Cardiac muscle cell (in vitro differentiated cells and primary cell): ENCODE results near the gene KCNS3. TPM values are rescaled to one million over a fixed set of nuclear protein-coding genes. Genes with fewer than 3 reads are reported as not detected.

Source experiments
- DNase-seq, 2 donors: peaks; one replicate each; pipeline versions ENCODE4 v3.0.0 to v3.0.0-alpha.2; 2010 to 2017; ENCODE audit warnings: low read depth in 1 of 2, low spot score in 1 of 2
- H3K27ac ChIP-seq: fragments of 200-600 bp; sonication (generic); 2 replicates; pipeline ENCODE4 v1.5.1; 2016
- H3K27me3 ChIP-seq: fragments of 200-600 bp; sonication (generic); 2 replicates; pipeline ENCODE4 v1.6.0; 2016; ENCODE audit warnings: control low read depth
- H3K36me3 ChIP-seq: fragments of 200-600 bp; sonication (generic); 2 replicates; pipeline ENCODE4 v1.5.1; 2016; ENCODE audit warnings: control low read depth
- H3K4me1 ChIP-seq: fragments of 200-600 bp; sonication (generic); 2 replicates; pipeline ENCODE4 v1.8.1; 2017; ENCODE audit warnings: low read depth, mild to moderate bottlenecking, mixed run types
- H3K4me3 ChIP-seq: fragments of 200-600 bp; sonication (generic); 2 replicates; pipeline ENCODE4 v1.5.1; 2016; ENCODE audit warnings: mild to moderate bottlenecking
- H3K9me3 ChIP-seq: fragments of 200-600 bp; sonication (generic); 2 replicates; pipeline ENCODE4 v1.5.1; 2017; ENCODE audit warnings: low read depth, mild to moderate bottlenecking, control low read depth
- CTCF ChIP-seq: IDR thresholded peaks from 2 replicates; pipeline ENCODE4 v1.5.1; 2012; ENCODE audit warnings: low read depth, mild to moderate bottlenecking, low read length
- polyA plus RNA-seq: library from polyadenylated mRNA; unstranded; fragments of >200 nt; fragmentation: Nextera tagmentation; extraction: Ambion mirVana; gene quantifications from 2 replicates; pipeline ENCODE4 v1.2.1, GENCODE V29; 2016
- total RNA-seq: library from RNA; depleted of rRNA; stranded (reverse); fragments of >200 nt; gene quantifications from 2 replicates; pipeline ENCODE4 v1.2.3, GENCODE V29; 2016

Gene KCNS3
- total and polyA plus RNA-seq, 2 experiments from 2014 or later = 3.7 to 10.5 TPM

GRCh38 chr2:17933256-17933655 is 54.8 kb downstream of the KCNS3 start:
- TF ChIP-seq CTCF = no peak
- Histone ChIP-seq H3K27me3 (no peaks in the 10 kb centered on the region), H3K36me3 (no peaks in the 10 kb centered on the region), H3K27ac (no peak overlapping the region), H3K9me3 (no peaks in the 10 kb centered on the region), H3K4me3 (no peak overlapping the region), H3K4me1 (no peaks in the 10 kb centered on the region)
- no peak for DNase-seq

GRCh38 chr2:17934721-17935120 is 56.3 kb downstream of the KCNS3 start:
- Histone ChIP-seq H3K4me3 (no peak overlapping the region), H3K9me3 (no peaks in the 10 kb centered on the region), H3K4me1 (no peaks in the 10 kb centered on the region), H3K36me3 (no peaks in the 10 kb centered on the region), H3K27me3 (no peaks in the 10 kb centered on the region), H3K27ac (no peak overlapping the region)
- TF ChIP-seq CTCF = no peak
- DNase-seq = no peak

- H3K4me1 ChIP-seq = no peaks in the 10 kb centered on the region
- no peak overlapping the region for H3K4me3 ChIP-seq
- H3K27ac ChIP-seq = no peak overlapping the region
- DNase-seq = no peak
- no peak for TF ChIP-seq CTCF
- H3K36me3 ChIP-seq = no peaks in the 10 kb centered on the region
- H3K27me3 ChIP-seq = no peaks in the 10 kb centered on the region
- H3K9me3 ChIP-seq = no peaks in the 10 kb centered on the region
These were observed 56.9 kb downstream of the KCNS3 start for GRCh38 chr2:17935242-17935885.

- no peaks in the 10 kb centered on the region for H3K9me3 ChIP-seq
- no peak for DNase-seq
- no peak for TF ChIP-seq CTCF
- no peak overlapping the region for H3K4me3 ChIP-seq
- no peak overlapping the region for H3K27ac ChIP-seq
- H3K27me3 ChIP-seq = no peaks in the 10 kb centered on the region
- no peaks in the 10 kb centered on the region for H3K36me3 ChIP-seq
- no peaks in the 10 kb centered on the region for H3K4me1 ChIP-seq
These were observed 58.1 kb downstream of the KCNS3 start for GRCh38 chr2:17936599-17936998.

- H3K27me3 ChIP-seq = no peaks in the 10 kb centered on the region
- no peaks in the 10 kb centered on the region for H3K36me3 ChIP-seq
- H3K4me1 ChIP-seq = no peaks in the 10 kb centered on the region
- no peak for TF ChIP-seq CTCF
- no peak overlapping the region for H3K27ac ChIP-seq
- no peak overlapping the region for H3K4me3 ChIP-seq
- no peaks in the 10 kb centered on the region for H3K9me3 ChIP-seq
- no peak for DNase-seq
These were observed 61.7 kb downstream of the KCNS3 start for GRCh38 chr2:17940091-17940630.
